ENCODE results near the gene DCDC1.

DNA sequence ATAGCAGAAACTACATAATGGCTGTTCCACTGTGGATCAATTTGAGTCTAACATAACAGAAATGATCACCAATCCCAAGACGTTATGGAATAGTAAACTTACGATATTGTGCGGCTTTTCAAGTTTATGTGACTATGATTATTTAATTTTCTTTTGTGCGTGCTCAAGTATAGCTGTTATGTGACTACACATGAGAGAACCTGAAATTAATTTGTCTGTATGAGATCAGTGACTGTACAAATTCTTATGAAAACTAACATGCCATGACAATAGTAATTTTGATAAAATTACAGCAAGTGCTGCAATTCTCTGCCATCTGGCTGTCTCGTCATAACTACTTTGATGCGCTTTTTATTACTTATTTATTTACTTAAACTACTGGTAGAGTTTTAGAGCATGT lies 343.2 kb downstream of the DCDC1 start:
- TF ChIP-seq, protein P1, sequence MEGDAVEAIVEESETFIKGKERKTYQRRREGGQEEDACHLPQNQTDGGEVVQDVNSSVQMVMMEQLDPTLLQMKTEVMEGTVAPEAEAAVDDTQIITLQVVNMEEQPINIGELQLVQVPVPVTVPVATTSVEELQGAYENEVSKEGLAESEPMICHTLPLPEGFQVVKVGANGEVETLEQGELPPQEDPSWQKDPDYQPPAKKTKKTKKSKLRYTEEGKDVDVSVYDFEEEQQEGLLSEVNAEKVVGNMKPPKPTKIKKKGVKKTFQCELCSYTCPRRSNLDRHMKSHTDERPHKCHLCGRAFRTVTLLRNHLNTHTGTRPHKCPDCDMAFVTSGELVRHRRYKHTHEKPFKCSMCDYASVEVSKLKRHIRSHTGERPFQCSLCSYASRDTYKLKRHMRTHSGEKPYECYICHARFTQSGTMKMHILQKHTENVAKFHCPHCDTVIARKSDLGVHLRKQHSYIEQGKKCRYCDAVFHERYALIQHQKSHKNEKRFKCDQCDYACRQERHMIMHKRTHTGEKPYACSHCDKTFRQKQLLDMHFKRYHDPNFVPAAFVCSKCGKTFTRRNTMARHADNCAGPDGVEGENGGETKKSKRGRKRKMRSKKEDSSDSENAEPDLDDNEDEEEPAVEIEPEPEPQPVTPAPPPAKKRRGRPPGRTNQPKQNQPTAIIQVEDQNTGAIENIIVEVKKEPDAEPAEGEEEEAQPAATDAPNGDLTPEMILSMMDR (conservative IDR thresholded peaks at IDR 0.05), result no peak
- TF ChIP-seq ZFX (IDR thresholded peaks at IDR 0.05), result no peak

Data from C4-2B (cell line).